ENCODE data around the gene RALGPS1.
A peak's percentile ranks its signal among the peaks of the same experiment; 100 is the strongest.

The RALGPS1 gene

GRCh38 chr9:127155314-127155960 is 240.9 kb downstream of the RALGPS1 start:
- no peaks in the 10 kb centered on the region for H3K27me3 ChIP-seq (ENCODE audit: insufficient read depth, poor library complexity, severe bottlenecking)
- H3K9me3 ChIP-seq (ENCODE audit: severe bottlenecking): no peaks in the 10 kb centered on the region
- TF ChIP-seq CTCF (IDR thresholded peaks at IDR 0.05; ENCODE audit: poor library complexity, severe bottlenecking): no peak
- ATAC-seq (ENCODE audit: low read depth) (no peak), DNase-seq (ENCODE audit: low spot score) (no peak)
- no peak overlapping the region for H3K4me3 ChIP-seq (ENCODE audit: severe bottlenecking)
- no peaks in the 10 kb centered on the region for H3K4me1 ChIP-seq (ENCODE audit: insufficient read depth, poor library complexity, severe bottlenecking)
- no peak overlapping the region for H3K27ac ChIP-seq (ENCODE audit: poor library complexity, severe bottlenecking)
- H3K36me3 ChIP-seq (ENCODE audit: low read depth): no peaks in the 10 kb centered on the region

- no peak for TF ChIP-seq CTCF (IDR thresholded peaks at IDR 0.05; ENCODE audit: poor library complexity, severe bottlenecking)
- no peak for DNase-seq (ENCODE audit: low spot score)
- ATAC-seq (ENCODE audit: low read depth): peak; percentile 12; the same call in 1 of the 3 replicates
- Histone ChIP-seq H3K36me3 (ENCODE audit: low read depth) (no peaks in the 10 kb centered on the region), H3K27me3 (ENCODE audit: insufficient read depth, poor library complexity, severe bottlenecking) (no peaks in the 10 kb centered on the region), H3K4me3 (ENCODE audit: severe bottlenecking) (no peak overlapping the region), H3K9me3 (ENCODE audit: severe bottlenecking) (no peaks in the 10 kb centered on the region), H3K27ac (ENCODE audit: poor library complexity, severe bottlenecking) (no peak overlapping the region), H3K4me1 (ENCODE audit: insufficient read depth, poor library complexity, severe bottlenecking) (peaks cover 13% of the 10 kb centered on the region)
Observed at GRCh38 chr9:127158786-127159324, 244.3 kb downstream of the RALGPS1 start.

- TF ChIP-seq CTCF (IDR thresholded peaks at IDR 0.05; ENCODE audit: poor library complexity, severe bottlenecking): peak; percentile 26
- H3K27me3 ChIP-seq (ENCODE audit: insufficient read depth, poor library complexity, severe bottlenecking): no peaks in the 10 kb centered on the region
- no peaks in the 10 kb centered on the region for H3K36me3 ChIP-seq (ENCODE audit: low read depth)
- peak; percentile 45; the same call in 1 of the 3 replicates for ATAC-seq (ENCODE audit: low read depth)
- no peak overlapping the region for H3K4me3 ChIP-seq (ENCODE audit: severe bottlenecking)
- DNase-seq (ENCODE audit: low spot score): no peak
- H3K4me1 ChIP-seq (ENCODE audit: insufficient read depth, poor library complexity, severe bottlenecking): peaks cover 15% of the 10 kb centered on the region
- H3K27ac ChIP-seq (ENCODE audit: poor library complexity, severe bottlenecking): no peak overlapping the region
- H3K9me3 ChIP-seq (ENCODE audit: severe bottlenecking): no peaks in the 10 kb centered on the region
Observed at GRCh38 chr9:127159325-127159801, 244.8 kb downstream of the RALGPS1 start.

- no peak for TF ChIP-seq CTCF (IDR thresholded peaks at IDR 0.05; ENCODE audit: poor library complexity, severe bottlenecking)
- no peaks in the 10 kb centered on the region for H3K9me3 ChIP-seq (ENCODE audit: severe bottlenecking)
- peaks cover 15% of the 10 kb centered on the region for H3K4me1 ChIP-seq (ENCODE audit: insufficient read depth, poor library complexity, severe bottlenecking)
- no peak overlapping the region for H3K4me3 ChIP-seq (ENCODE audit: severe bottlenecking)
- ATAC-seq (ENCODE audit: low read depth): no peak
- no peaks in the 10 kb centered on the region for H3K36me3 ChIP-seq (ENCODE audit: low read depth)
- H3K27ac ChIP-seq (ENCODE audit: poor library complexity, severe bottlenecking): no peak overlapping the region
- H3K27me3 ChIP-seq (ENCODE audit: insufficient read depth, poor library complexity, severe bottlenecking): no peaks in the 10 kb centered on the region
- no peak for DNase-seq (ENCODE audit: low spot score)
Observed at GRCh38 chr9:127159949-127160610, 245.5 kb downstream of the RALGPS1 start.
